ENCODE results near the gene UTRN.

UTRN gene

DNA sequence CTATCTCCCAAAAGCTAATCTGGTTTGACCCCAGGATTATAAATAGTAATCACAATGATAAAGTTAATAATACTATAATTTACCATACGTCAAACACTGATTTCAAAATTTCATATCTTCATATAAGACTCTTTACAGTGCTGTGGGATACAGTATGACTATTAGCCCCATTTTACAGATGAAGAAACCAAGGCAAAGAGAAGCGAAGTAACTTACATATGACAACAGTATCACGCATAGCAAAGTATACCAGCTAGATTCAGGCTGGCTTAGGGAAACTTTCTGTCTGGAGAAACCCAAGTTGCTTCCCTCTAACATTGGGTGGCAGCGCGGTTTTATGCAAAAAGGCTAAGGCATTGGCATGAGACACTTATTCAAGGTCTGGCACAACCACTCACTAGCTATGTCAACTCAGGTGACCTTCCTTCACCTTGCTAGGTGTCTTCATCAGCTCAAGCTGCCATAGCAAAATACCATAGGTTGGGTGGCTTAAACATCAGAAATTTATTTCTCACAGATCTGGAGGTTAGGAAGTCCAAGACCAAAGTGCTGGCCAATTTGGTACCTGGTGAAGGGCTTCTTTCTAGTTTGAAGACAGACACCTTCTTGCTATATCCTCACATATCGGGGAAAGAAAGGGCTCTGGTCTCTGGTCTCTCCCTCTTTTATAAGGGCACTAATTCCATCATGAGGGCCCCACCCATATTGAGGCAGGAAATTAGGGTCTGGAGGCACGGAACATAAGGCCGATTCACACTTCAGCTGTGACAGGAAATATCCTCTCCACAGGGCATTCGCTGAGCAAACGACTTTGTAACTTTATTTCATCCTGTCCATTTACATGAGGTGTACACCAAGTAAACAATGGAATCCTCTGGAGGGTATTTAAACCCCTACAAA lies 22.4 kb upstream of the UTRN start:
- H3K4me2 ChIP-seq = no peak overlapping the region
- no peaks in the 10 kb centered on the region for H3K27me3 ChIP-seq (ENCODE audit: insufficient read depth, low read depth)
- no peaks in the 10 kb centered on the region for H4K20me1 ChIP-seq (ENCODE audit: insufficient read depth)
- H2AFZ ChIP-seq (ENCODE audit: low read depth) = no peak overlapping the region
- H3K79me2 ChIP-seq (ENCODE audit: insufficient read depth, low read depth) = no peaks in the 10 kb centered on the region
- H3K9ac ChIP-seq = no peak overlapping the region
- no peaks in the 10 kb centered on the region for H3K36me3 ChIP-seq (ENCODE audit: insufficient read depth)
- H3K27ac ChIP-seq = no peak overlapping the region
- TF ChIP-seq CTCF (conservative IDR thresholded peaks at IDR 0.05; ENCODE audit: low read depth, low read length) = no peak
- H3K4me3 ChIP-seq (IDR thresholded peaks at IDR 0.05; ENCODE audit: insufficient read depth, low read depth, low read length) = no peak overlapping the region
- H3K4me1 ChIP-seq (ENCODE audit: low read depth, poor library complexity, severe bottlenecking) = no peaks in the 10 kb centered on the region

DNA sequence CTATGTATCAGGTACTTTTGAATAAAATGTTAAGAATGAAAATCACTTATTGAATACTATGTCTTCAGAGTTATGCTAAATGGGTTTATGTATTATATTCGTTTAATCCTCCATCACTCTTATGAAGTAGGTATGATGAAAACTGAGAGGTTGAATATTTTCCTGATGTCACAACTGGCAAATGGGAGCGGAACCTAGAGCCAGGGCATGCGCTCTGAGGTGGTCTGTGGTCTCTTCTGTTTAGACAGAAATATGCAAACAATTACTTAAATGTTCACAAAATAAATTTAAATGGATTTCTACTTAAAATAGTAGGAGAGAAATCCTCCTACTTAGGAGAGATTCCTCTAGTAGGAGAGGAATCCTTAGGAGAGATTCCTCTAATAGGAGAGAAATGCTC lies 21.3 kb upstream of the UTRN start:
- H3K4me2 ChIP-seq = no peak overlapping the region
- no peaks in the 10 kb centered on the region for H3K4me1 ChIP-seq (ENCODE audit: low read depth, poor library complexity, severe bottlenecking)
- no peaks in the 10 kb centered on the region for H3K79me2 ChIP-seq (ENCODE audit: insufficient read depth, low read depth)
- no peaks in the 10 kb centered on the region for H3K36me3 ChIP-seq (ENCODE audit: insufficient read depth)
- H3K4me3 ChIP-seq (IDR thresholded peaks at IDR 0.05; ENCODE audit: insufficient read depth, low read depth, low read length) = no peak overlapping the region
- no peak for TF ChIP-seq CTCF (conservative IDR thresholded peaks at IDR 0.05; ENCODE audit: low read depth, low read length)
- no peaks in the 10 kb centered on the region for H4K20me1 ChIP-seq (ENCODE audit: insufficient read depth)
- no peak overlapping the region for H2AFZ ChIP-seq (ENCODE audit: low read depth)
- H3K9ac ChIP-seq = no peak overlapping the region
- H3K27ac ChIP-seq = no peak overlapping the region
- no peaks in the 10 kb centered on the region for H3K27me3 ChIP-seq (ENCODE audit: insufficient read depth, low read depth)

- Histone ChIP-seq H3K27me3 (ENCODE audit: insufficient read depth, low read depth) (no peaks in the 10 kb centered on the region), H3K36me3 (ENCODE audit: insufficient read depth) (no peaks in the 10 kb centered on the region), H4K20me1 (ENCODE audit: insufficient read depth) (no peaks in the 10 kb centered on the region), H2AFZ (ENCODE audit: low read depth) (no peak overlapping the region), H3K4me3 (IDR thresholded peaks at IDR 0.05; ENCODE audit: insufficient read depth, low read depth, low read length) (no peak overlapping the region), H3K79me2 (ENCODE audit: insufficient read depth, low read depth) (no peaks in the 10 kb centered on the region), H3K4me2 (no peak overlapping the region), H3K9ac (no peak overlapping the region), H3K27ac (no peak overlapping the region), H3K4me1 (ENCODE audit: low read depth, poor library complexity, severe bottlenecking) (no peaks in the 10 kb centered on the region)
- no peak for TF ChIP-seq CTCF (conservative IDR thresholded peaks at IDR 0.05; ENCODE audit: low read depth, low read length)
Observed at GRCh38 chr6:144264270-144265060, 20.7 kb upstream of the UTRN start.

- Histone ChIP-seq H3K4me1 (ENCODE audit: low read depth, poor library complexity, severe bottlenecking) (no peaks in the 10 kb centered on the region), H3K27me3 (ENCODE audit: insufficient read depth, low read depth) (no peaks in the 10 kb centered on the region), H2AFZ (ENCODE audit: low read depth) (no peak overlapping the region), H3K4me3 (IDR thresholded peaks at IDR 0.05; ENCODE audit: insufficient read depth, low read depth, low read length) (no peak overlapping the region), H4K20me1 (ENCODE audit: insufficient read depth) (no peaks in the 10 kb centered on the region), H3K79me2 (ENCODE audit: insufficient read depth, low read depth) (no peaks in the 10 kb centered on the region), H3K9ac (no peak overlapping the region), H3K4me2 (no peak overlapping the region), H3K36me3 (ENCODE audit: insufficient read depth) (no peaks in the 10 kb centered on the region), H3K27ac (no peak overlapping the region)
- TF ChIP-seq CTCF (conservative IDR thresholded peaks at IDR 0.05; ENCODE audit: low read depth, low read length) = no peak
Observed at GRCh38 chr6:144265061-144265357, 20.1 kb upstream of the UTRN start.
